Sigmoid colon (tissue), 4 donors: ENCODE data around the gene PHF10.

Experiments
- CTCF ChIP-seq, 4 experiments: fragments of 450-650 bp in 3 of 4; fragments of 200-600 bp in 1 of 4; IDR thresholded peaks; one replicate each; pipeline ENCODE4 v1.5.1; 2016 to 2019; ENCODE audit warnings: antibody characterized with exemption in 4 of 4, mild to moderate bottlenecking in 3 of 4, moderate library complexity in 2 of 4
- EP300 ChIP-seq, 4 donors: sonication (generic); formaldehyde crosslinking; IDR thresholded peaks; one replicate each; pipeline ENCODE4 v1.6.1; 2017; ENCODE audit warnings: antibody characterized with exemption in 4 of 4
- POLR2A ChIP-seq, 2 donors: fragments of 450-650 bp; IDR thresholded peaks; one replicate each; pipeline ENCODE4 v1.6.1; 2016; ENCODE audit warnings: antibody characterized with exemption in 2 of 2, mild to moderate bottlenecking in 2 of 2, moderate library complexity in 2 of 2
- POLR2AphosphoS5 ChIP-seq, 4 donors: sonication (generic); formaldehyde crosslinking; IDR thresholded peaks; one replicate each; pipeline ENCODE4 v1.6.1; 2017; ENCODE audit warnings: antibody characterized with exemption in 4 of 4

- TF ChIP-seq CTCF (IDR thresholded peaks at IDR 0.05) (no peak), POLR2A (IDR thresholded peaks at IDR 0.05) (no peak), EP300 (IDR thresholded peaks at IDR 0.05) (no peak), POLR2AphosphoS5 (IDR thresholded peaks at IDR 0.05) (no peak)
Observed at GRCh38 chr6:169667716-169668115, 56.6 kb downstream of the PHF10 start.
